Ishikawa (cell line): ENCODE measurements around the gene ZNF43.

Experiments used
- CREB1 ChIP-seq: IDR thresholded peaks from 2 replicates; pipeline ENCODE4 v1.6.1; 2012; ENCODE audit warnings: low read depth
- EP300 ChIP-seq: IDR thresholded peaks from 2 replicates; pipeline ENCODE4 v1.6.1; 2012; ENCODE audit warnings: borderline replicate concordance
- FOXM1 ChIP-seq: IDR thresholded peaks from 2 replicates; pipeline ENCODE4 v1.6.1; 2012; ENCODE audit warnings: low read depth, borderline replicate concordance
- TF ChIP-seq, protein P1 (sequence below): IDR thresholded peaks from 2 replicates; pipeline ENCODE4 v1.6.1; 2012

DNA sequence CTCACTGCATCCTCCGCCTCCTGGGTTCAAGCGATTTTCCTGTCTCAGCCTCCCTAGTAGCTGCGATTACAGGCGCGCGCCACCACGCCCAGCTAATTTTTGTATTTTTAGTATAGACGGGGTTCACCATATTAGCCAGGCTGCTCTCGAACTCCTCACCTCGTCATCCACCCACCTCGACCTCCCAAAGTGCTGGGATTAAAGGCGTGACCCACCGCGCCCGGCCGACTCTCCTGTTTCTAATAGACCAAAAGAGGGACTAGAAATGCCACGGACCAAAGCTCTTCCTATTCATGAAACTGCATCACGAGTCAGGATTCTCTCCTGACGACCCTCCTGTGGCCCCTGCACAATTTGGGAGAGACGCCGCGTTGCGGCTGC, 563 bp downstream of the ZNF43 start:
- TF ChIP-seq, protein P1, sequence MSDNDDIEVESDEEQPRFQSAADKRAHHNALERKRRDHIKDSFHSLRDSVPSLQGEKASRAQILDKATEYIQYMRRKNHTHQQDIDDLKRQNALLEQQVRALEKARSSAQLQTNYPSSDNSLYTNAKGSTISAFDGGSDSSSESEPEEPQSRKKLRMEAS, result no peak
- TF ChIP-seq EP300 (no peak), FOXM1 (no peak), CREB1 (no peak)
